Measurements from ENCODE around the gene OVCA2.

The OVCA2 gene

DNA sequence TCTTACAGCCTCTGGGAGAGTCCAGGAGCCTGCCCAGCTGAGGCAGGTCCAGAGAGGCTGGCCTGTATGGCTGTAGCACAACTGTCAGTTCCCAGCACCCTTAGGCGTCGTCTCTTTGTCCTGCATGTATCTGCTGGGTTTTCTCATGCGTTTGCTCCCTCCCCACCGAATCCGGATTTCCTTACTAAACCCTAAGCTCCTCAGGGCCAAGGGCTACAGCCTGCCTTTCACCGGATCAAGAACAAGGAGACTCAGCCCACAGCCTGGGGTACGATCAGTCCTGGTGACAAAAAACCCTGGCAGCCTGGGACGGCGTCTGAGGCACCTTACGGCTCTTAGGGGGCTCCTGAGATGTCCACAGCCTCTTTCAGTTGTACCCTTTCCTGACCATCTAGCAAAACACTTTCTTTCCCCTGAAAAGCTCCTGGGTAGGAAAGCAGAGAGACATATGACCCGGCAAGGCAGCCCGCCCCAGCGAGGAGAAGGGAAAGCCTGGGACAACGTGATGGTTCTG is 25.3 kb downstream of the OVCA2 start:
- no peak for DNase-seq

DNA sequence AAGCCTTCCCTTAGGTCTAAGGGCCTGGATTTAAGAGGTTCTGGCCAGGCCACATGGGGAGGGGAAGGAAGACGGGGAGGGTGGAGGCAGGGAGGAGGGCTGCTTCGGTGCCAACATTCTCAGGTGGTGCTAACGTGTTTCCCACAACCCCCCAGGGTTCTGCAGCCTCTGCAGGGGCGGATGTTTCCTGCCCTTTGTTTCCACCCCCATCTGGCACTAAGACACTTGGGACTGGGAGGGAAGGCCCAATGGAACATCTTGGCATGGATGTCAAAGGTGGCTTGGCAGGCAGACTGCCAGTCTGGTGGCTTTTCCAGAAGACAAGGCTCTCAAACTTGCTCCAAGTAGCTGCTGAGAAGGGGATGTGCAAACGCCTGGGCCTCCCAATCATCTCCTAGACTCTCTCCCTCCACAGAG is 25.8 kb downstream of the OVCA2 start:
- no peak for DNase-seq

DNA sequence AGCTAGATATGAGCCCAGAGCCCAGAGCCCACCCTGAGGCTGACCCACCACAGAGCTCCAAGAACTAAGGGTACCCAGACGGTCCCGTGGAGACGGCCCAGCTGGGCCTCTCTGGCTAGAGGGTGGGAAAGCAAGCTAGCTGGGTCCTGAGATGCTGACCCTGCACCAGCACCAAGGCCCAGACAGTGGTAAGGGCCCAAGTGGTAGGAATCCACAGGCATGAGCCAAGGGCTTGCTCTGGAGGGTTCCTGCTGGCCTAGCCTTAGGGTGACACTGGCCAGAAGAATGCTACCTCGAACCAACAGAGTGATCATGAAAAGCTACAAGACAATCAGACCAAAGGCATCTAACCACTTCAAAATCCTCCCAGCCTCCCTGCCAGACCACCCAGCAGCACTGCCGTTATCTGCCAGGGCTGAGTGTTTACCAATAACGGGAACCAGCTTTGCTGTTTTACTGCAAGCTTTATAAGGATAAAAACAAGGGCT is 26.3 kb downstream of the OVCA2 start:
- no peak for DNase-seq

DNA sequence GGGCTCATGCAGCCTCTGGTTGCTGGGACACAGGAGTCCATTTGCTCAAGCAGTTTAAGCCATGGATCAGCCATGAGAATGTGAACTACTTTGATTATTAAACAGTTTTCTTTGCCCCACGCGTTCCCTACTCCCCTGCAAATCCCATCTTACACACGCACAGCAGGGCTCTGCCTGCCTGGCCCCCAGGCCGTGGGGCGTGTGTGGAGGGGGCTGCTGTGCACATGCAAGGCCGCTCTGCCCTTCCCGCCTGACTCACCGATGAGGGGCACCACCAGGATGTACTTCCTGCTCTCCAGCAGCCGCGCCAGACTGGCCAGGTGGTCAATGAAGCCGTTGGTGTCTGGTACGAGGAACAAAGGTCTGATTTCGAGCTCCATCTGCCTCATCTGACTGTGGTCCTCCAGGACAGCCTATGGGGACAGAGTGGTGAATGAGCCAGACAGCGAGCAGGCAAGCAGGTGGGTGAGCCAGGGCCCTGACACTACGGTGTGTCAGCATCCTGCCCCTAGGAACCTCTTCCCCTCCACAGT is 26.8 kb downstream of the OVCA2 start:
- DNase-seq, result no peak

DNA sequence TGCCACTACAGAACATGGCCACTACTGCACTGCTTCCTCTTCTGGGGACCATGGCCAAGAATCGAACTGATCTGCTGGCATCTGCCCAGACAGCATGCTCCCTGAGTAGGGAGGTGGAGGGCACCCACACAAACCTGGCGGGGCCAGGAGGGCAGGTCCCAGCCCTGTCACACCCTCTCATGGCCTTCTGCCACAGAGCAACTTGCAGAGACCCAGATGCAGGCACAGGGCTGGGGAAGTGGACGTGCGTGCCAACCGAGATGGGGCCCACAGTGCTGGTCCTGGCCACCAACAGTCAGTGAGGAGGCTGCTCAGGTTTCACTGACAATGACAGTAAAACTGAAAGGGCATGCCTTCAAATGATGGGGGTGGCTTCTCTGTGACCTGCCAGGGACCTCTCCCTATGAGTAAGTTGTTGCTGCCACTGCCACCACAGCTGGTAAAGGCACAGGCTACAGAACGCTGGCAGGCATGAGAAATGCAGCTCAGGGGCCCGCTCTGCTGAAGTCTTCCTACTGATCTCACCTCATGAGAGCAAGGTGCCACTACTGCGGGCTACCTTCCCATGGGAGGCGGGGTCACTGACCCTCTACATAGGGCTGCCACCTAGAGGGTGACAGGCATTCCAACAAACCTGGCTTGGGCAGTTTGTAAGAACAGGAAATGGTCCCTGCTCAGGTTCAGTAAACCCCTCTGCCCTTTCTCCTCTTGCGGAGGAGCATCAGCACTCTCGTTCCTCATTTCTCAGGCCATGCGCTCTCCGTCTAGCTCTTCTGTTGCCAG is 28.6 kb downstream of the OVCA2 start:
- no peak for DNase-seq

DNA sequence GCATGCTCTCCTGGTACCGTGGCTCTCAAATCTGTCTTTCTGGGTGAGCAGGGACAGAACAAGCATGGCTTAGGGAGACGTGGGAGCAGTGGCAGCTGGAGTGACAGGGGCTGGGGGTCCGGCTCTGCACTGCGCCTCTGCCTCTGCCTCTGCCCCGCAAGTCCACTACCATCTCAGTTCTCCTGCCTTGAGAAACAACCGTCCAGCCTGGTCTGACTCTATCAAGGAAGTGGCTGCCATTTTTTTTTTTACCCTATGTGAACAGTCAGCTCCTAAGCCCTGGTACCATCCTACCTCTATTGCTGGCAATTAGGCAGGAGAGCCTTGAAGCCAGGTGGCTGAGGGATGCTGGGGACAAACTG is 29.2 kb downstream of the OVCA2 start:
- DNase-seq, result no peak

DNA sequence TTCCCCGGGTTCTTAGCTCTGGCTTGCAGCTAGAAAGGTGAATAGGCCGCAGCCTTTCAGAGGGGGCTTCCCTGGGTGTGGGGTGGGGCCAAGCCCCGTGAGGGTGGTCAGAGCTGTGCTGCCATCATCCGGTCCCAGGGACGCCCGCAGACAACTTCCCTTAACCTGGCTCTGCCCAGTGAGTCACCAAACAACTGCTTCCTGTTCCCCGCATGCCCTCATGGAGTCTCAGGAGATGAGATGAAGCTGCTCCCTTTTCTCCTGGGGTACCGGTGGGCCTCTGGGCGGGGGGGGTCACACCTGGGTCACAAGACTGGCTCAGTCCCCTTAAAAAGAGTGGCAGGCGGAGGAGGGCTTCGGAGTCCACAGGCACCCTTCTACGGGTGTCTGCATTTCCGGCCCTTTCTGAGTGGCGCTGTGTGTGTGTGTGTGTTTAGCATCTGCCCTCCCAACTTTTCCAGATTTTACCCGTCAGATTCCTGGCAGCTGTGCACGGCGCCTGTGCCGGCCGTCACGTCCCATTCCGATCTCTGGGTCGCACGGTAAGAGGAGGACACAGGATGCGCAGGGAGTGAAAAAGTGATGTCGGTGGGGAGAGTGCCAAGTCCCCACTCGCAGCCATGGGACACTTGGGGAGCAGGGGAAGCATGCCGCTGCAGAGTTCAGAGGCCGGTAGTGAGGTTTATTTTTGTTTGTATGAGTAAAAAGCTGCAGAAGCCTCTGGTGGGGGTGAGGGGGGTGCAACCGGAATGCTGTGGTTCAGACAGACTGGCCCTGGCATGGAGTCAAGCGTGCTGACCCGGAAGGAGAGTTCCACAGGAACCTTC is 29.8 kb downstream of the OVCA2 start:
- DNase-seq, result no peak

DNA sequence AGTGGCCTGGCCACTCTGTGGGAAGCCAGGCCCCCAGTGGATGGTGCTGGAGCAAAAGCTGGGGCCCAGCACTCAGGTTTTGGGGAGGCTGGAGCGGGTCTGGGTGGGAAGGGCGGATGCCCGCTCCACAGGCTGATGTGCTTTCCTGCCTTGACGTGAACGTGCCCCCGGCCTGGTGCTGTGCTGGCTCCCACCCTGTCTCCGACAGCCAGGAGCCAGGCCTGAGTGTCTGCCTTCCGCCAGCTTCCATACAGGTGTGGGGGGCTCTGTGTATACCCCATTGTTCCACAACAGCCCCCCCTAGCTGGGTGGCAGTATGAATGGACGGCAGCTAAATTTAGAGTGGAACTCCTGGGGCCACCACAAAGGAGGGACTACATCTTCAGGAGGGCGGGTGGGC is 33.1 kb downstream of the OVCA2 start:
- no peak for DNase-seq

DNA sequence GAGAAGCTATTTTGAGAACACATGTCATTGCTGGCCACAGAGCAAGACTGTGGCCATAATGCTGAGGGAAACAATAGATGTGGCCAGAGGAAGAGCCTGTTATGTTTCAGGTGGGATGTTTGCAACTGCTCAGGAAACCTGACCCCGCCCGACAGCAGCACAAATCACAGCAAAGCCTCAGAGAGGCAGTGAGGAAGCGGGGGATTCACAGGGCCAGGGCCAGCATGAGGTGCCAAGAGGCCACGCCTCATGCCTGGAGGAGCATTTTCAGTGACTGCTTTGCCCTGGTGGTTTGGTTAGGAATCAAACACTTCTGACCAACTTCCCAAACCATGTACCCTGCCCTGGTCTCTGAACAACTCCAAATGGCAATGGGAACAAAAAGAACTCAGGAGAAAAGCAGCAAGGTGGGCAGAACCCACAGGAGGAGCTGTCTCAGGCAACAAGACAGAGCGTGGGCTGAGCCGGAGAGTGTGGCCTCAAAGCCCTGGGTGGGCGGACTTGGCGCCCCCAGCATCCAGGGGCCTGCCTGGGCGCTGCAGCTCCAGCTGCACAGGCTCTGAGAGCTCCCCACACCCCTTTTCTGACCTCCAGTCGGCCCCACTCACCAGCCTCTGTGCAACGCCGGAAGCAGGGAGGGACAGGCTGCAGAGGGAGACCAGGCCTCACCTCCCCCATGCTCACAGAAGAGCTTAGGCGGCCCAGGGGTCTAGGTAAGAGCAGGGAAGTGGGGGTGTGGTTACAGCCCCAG is 33.7 kb downstream of the OVCA2 start:
- no peak for DNase-seq

DNA sequence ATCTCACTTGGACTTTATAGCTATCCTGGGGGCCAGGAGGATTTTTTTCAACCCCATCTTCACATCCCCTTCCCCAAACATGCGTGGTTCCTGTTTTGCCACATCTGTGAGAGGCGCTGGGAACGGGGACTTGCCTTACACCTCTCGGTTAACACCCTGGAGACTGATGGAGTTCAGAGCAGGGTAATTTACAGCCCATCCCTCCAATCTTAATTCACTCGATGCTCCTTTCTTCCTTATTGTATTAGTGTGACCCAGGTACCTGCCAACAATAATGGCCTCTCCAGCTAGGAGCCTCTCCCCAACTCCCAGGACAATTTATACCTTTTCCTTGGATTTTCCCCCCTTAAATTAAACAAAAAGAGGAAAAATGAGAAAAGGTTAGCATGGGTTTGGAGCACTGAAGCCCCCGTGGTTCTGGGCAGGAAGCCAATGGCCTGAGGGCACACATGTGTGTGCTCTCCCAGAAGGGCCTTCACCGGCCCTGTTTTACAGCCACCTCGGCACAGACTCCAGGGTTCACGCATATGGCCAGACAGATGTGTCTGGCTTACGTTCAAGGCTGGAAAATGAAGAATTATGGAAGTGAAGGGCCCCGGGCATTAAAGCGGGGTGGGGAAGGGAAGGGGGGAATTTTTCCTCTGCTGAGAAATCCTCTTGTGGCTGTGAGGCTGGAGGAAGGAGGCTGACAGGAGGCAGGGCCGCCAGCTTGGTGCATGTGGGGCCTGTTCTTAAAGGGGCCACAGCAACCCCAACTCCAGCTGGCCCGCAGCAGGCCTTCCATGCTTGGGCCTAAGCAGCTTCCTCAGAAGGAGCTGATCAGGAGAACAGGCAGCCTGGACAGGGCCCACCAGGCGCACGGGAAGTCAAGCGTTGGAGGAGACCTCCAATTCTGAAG is 34.5 kb downstream of the OVCA2 start:
- DNase-seq, result no peak

DNA sequence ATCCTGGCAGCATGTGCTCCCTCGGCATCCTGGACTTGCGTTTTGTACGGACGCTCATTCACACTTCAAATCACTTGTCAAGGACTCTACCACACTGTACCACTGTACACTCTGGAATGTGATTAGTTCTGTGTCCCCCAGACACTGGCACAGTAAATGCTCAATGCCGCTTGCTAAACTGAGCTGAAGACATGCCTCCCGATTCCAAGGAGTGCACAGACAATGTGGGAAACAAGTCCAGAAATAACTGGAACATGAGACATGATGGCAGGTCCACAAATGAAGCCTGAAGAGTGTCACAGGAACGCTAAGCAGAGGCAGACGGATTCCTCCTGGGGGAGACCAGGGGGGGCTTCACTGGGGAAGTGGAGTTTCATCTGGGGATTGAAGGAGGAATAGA is 35.2 kb downstream of the OVCA2 start:
- DNase-seq, result no peak

DNA sequence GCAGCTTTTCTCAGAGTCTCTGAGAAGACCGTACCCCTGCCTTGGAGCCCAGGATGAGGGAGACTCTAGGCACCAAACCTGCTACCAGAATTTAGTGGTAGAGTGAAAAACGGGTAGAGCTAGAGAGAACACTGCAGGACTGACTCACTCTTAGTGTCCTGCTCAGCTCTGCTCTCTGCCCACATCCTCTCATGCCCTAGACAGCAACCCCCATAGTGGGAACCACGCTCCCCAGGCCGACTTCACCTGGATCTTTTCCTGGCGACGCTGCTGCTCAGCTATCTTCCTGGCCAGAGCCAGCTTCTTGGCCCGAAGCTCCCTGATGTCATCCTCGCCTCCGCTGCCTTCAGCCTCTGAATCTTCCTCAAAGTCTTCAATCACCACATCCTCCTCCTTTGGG is 39.7 kb downstream of the OVCA2 start:
- no peak for DNase-seq

DNA sequence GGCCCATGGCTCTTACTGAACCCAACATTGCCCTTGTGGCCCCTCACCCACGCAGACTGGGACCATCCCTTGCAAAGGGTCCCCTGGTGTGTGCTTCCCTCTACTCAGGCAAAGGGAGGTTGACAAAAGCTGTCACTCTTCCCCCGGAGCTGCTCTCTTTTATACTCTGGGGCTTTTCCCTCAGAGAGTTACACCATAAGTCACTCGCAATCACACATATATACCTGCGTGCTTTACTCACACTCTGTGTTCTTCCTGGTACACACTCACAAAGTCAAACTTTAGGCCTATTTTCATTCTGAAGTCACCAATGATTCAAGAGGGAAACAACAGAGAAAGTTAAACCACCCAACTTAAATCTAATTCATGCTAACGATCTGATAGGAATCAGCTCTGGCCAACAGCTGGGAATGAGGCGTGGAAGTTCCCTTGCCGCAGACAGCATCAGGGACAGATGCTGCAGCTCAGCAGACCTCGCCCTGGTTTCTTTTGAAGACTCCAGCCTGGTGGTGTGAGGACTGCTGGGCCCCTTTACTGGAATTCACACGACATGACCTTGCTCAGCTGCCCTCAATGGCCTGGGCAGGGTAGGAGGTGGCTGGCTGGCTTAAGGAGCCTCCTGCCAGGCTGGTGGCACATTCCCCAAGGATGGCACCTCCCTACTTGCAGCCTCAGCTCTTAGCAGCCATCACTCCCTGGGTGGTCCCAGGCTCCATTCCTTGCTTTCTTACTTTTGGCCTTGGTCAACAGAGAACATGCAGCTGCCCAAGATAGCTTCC is 40.4 kb downstream of the OVCA2 start:
- DNase-seq, result no peak

DNA sequence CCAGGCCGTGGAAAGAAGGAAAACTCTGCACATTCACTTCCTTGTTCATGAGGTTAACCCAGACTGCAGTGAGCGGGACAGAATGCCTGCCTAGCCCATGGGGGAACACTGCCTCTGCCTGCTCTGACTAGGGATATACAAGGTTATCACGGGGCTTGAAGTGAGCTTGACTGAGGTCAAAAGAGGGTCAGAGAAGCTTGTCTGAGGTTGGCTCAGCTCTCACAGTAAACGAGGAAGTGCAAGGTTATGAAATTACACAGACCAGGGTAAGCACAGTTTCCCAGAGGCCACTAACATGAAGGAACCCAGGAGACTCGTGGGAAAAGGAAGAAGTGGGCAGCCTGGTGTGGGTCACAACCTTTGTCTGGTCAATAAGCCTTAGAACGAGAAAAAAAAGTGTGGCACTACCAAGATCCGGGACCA is 41.8 kb downstream of the OVCA2 start:
- no peak for DNase-seq

DNA sequence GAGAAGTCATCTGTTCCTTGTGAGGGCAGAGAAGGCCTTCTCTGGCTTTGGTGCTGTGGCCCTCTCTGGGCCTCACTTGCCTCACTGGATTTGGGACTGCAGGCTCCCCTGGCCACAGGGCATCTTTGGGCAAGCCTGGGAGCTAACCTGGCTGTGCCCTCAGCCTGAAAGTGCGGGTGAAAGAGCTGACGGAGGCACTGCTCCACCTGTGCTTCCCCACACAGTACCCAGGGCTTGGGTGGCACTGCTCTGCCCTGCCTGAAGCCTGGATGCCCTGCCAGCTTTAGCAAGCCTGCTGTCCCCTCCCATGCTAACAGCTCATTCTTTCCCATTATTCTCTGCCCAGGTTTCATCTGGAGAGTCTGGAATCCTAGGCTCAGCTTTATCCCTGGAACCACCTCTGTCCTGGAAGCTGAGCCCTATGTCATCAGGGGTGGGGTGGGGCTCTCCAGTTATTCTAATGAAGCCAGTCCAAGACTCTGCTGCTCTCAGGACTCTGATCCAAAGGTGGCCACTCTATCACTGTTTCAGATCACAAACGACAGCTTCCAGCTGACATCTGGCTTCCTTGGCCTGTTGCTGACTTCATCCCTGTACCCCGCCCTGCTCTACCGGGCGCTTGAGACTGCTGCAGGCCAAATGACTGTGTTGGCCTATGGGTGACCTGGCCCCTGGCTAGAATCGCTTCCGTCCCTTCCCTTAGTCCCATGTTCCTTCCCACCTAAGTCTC is 42.4 kb downstream of the OVCA2 start:
- no peak for DNase-seq

DNA sequence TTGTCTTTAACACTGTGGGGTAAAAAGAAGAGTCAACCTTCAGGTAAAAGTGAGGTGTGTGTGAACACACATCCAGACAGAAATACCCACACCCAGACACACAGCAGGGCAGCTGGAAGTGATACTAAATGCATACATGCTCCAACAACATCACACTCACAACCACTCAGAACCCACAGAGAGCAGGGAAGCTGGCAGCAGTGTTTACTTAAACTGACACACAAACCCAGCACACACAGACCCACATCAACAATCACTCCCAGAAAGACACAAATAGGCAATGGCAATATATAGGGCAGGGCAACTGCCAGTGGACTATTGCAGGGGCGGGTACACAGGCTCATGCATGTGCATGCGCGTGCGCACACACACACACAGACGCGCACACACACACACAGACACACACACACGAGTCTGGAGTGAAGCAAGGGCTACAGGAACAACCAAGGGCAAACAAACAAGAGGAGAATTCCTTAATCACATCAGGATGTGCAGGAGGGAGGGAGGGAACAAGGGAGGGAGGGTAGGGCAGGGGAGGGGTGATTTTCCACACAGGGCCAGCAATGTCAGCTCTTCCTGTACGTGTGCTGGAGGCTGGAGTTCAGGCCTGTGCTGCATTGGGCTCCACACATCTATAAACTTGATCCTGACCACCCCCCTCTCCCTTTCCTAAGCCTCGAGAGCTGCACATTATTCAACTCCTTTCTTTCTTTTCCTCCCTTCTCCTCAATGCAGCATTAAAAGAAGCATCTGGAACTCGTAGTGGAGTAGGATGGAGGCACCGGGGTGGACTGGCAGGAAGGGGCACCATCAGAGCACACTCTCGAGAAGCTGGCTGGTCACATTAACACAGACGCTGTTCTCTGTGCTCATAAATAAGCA is 43.2 kb downstream of the OVCA2 start:
- DNase-seq, result no peak

DNA sequence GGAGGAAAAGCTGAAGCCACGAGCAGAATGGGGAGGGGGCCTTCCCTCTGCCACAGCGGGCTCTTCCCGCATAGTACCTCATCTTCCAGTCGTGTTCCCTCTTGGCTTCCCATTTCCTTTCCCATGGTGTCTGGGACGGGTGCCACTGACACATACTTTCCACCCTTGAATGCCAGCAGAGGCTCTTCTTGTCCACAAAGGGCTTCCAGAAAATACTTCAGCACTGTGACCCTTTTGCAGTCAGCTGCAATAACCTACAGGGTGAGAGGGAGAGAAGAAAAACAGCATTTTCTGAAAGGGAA is 43.8 kb downstream of the OVCA2 start:
- DNase-seq, result no peak

DNA sequence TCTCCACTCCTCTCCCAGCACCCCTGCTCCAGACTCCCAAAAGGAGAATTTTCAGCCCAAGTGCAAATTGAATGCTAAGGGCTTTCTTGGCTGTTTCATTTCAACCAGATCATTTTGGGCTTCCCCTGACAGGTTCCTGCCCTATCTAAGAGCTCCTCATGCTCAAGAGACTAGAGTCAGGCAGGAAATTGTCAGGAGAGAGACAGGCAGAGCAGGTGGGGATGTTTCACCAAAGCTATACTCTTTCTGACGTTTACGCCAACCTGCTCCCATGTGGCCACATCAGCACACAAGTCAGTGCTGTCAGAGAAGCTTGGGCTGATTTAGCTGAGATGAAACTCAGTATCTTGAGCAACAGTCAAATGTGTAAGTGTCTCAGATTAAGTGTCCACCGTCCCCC is 44.5 kb downstream of the OVCA2 start:
- no peak for DNase-seq

DNA sequence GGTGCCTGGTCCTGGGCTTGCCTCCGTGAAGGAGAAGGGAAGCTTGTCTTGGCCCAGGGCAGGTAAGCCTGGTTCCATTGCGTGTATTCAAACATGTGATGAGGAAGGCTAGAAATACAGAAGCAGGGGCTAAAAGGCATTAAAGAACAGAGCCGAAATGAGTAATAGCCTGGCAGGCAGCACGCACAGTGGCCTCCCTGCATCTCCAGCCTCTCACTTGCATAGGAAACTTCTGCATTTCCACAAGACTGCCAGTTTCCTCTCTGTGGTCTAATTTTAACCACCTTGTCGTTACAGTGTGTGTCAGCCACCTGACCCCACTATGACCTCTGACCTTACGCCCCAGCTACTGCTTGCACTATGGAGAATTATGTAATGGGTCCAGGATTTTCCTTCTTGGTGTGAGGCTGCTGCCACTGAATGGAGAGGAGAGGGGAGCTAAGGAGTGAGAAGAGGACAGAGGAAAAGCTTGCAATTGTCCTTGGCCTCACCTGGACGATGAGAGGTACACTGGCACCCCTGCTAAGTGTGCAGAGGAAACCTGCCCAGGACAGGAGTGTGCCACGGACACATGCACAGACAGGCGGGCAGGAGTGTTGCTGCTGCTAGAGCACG is 45.9 kb downstream of the OVCA2 start:
- peak; percentile 36 for DNase-seq
